H1 (cell line): ENCODE data around the gene AP3D1. TPM values are rescaled to one million over a fixed set of nuclear protein-coding genes. Genes with fewer than 3 reads are reported as not detected.
A peak's percentile ranks its signal among the peaks of the same experiment; 100 is the strongest.

Experiments used
- CTCF ChIA-PET: fragments of 300-600 bp; sonication (Branson Sonifier 250); formaldehyde crosslinking; loops from one replicate; lab custom pipeline; 2021; ENCODE audit not compliant: partially characterized antibody; lab: Charles Lee
- POLR2A ChIA-PET: fragments of 300-600 bp; sonication (Branson Sonifier 250); formaldehyde crosslinking; loops from one replicate; lab custom pipeline; 2021; ENCODE audit warnings: inconsistent platforms; ENCODE audit not compliant: partially characterized antibody; lab: Charles Lee
- DNase-seq, 2 experiments: peaks; one replicate each; pipeline versions ENCODE4 v3.0.0 to v3.0.0-alpha.2; 2010 to 2022; ENCODE audit warnings: low spot score in 2 of 2, low read depth in 1 of 2, mixed read lengths in 1 of 2
- FAIRE-seq: peaks from 2 replicates; lab custom pipeline; 2011; peaks lifted over from hg19 to GRCh38; lab: Jason Lieb, UNC
- H2AFZ ChIP-seq: 2 replicates; pipeline ENCODE4 v1.8.1; 2012; ENCODE audit warnings: low read length, inconsistent platforms
- H2AK5ac ChIP-seq: 2 replicates; pipeline ENCODE4 v1.6.1; 2013; ENCODE audit warnings: low read depth, low read length
- H2BK120ac ChIP-seq: replicated peaks from 2 replicates; pipeline ENCODE3; 2013; ENCODE audit warnings: low read depth, low read length, inconsistent platforms
- H2BK12ac ChIP-seq: 2 replicates; pipeline ENCODE4 v1.6.1; 2013; ENCODE audit warnings: low read depth, low read length
- H2BK15ac ChIP-seq: 2 replicates; pipeline ENCODE4 v1.6.1; 2013; ENCODE audit warnings: low read length
- H2BK20ac ChIP-seq: 2 replicates; pipeline ENCODE4 v1.6.1; 2013; ENCODE audit warnings: low read length
- H2BK5ac ChIP-seq: 2 replicates; pipeline ENCODE4 v1.6.1; 2013; ENCODE audit warnings: low read depth, low read length
- H3K14ac ChIP-seq: 2 replicates; pipeline ENCODE4 v1.6.1; 2013; ENCODE audit warnings: inconsistent platforms; ENCODE audit not compliant: insufficient read length
- H3K18ac ChIP-seq: 2 replicates; pipeline ENCODE4 v1.6.1; 2013; ENCODE audit warnings: low read length; ENCODE audit errors: extremely low read depth
- H3K23ac ChIP-seq: 2 replicates; pipeline ENCODE4 v1.6.1; 2013; ENCODE audit warnings: inconsistent platforms; ENCODE audit not compliant: insufficient read length
- H3K23me2 ChIP-seq: 2 replicates; pipeline ENCODE4 v1.6.1; 2013; ENCODE audit warnings: low read depth, low read length
- H3K27ac ChIP-seq: 2 replicates; pipeline ENCODE4 v1.6.1; 2011; ENCODE audit warnings: low read depth, low read length, inconsistent platforms
- H3K27me3 ChIP-seq, 4 experiments: replicated peaks in 1 of 4; 1 replicate in 1 of 4; 2 replicates in 3 of 4; pipeline versions ENCODE4 v1.6.1 to v1.8.1; 2011 to 2013; ENCODE audit warnings: low read length in 3 of 4, mild to moderate bottlenecking in 3 of 4, inconsistent platforms in 2 of 4, mixed read lengths in 2 of 4, moderate library complexity in 1 of 4; ENCODE audit not compliant: control insufficient read depth in 3 of 4, insufficient read depth in 3 of 4; ENCODE audit errors: extremely low read depth in 1 of 4
- H3K36me3 ChIP-seq, 4 experiments: 2 replicates each; pipeline versions ENCODE4 v1.6.1 to v1.8.1; 2011 to 2013; ENCODE audit warnings: mild to moderate bottlenecking in 4 of 4, low read length in 3 of 4, moderate library complexity in 2 of 4, control low read depth in 1 of 4, inconsistent platforms in 1 of 4; ENCODE audit not compliant: insufficient read depth in 4 of 4, control insufficient read depth in 2 of 4
- H3K4ac ChIP-seq: replicated peaks from 2 replicates; pipeline ENCODE3; 2013; ENCODE audit warnings: low read length, low read depth, mixed read lengths, inconsistent platforms; ENCODE audit not compliant: insufficient read length
- H3K4me1 ChIP-seq, 4 experiments: replicated peaks in 1 of 4; 1 replicate in 1 of 4; 2 replicates in 3 of 4; pipeline versions ENCODE4 v1.6.1 to v1.8.1; 2011 to 2013; ENCODE audit warnings: low read length in 3 of 4, inconsistent platforms in 2 of 4, mixed read lengths in 1 of 4; ENCODE audit not compliant: insufficient read depth in 4 of 4, control insufficient read depth in 3 of 4
- H3K4me2 ChIP-seq, 2 experiments: 2 replicates each; pipeline versions ENCODE4 v1.6.1 to v1.8.1; 2011 to 2013; ENCODE audit warnings: low read depth in 2 of 2, low read length in 2 of 2, control low read depth in 1 of 2, inconsistent platforms in 1 of 2, mild to moderate bottlenecking in 1 of 2; ENCODE audit not compliant: insufficient read depth in 1 of 2
- H3K4me3 ChIP-seq, 4 experiments: fragments of 200-600, 300-600 bp in 1 of 4; sonication (generic), shearing (Covaris generic), sonication (Bioruptor Twin) in 1 of 4; 2 replicates each; pipeline versions ENCODE4 v1.5.1 to v1.8.1; 2011 to 2016; ENCODE audit warnings: low read length in 4 of 4, low read depth in 3 of 4, control low read depth in 2 of 4, inconsistent platforms in 2 of 4, mild to moderate bottlenecking in 2 of 4, mixed read lengths in 1 of 4, moderate library complexity in 1 of 4; ENCODE audit not compliant: insufficient read depth in 2 of 4; ENCODE audit errors: extremely low read depth in 1 of 4
- H3K56ac ChIP-seq: replicated peaks from 2 replicates; pipeline ENCODE3; 2013; ENCODE audit warnings: low read depth, mild to moderate bottlenecking, mixed read lengths, low read length, inconsistent platforms; ENCODE audit not compliant: insufficient read length
- H3K79me1 ChIP-seq: 2 replicates; pipeline ENCODE4 v1.6.1; 2013; ENCODE audit warnings: low read depth, low read length, control low read depth
- H3K79me2 ChIP-seq, 2 experiments: 2 replicates each; pipeline versions ENCODE4 v1.6.1 to v1.8.1; 2012 to 2013; ENCODE audit warnings: low read length in 2 of 2, mild to moderate bottlenecking in 2 of 2, inconsistent platforms in 1 of 2; ENCODE audit not compliant: insufficient read depth in 2 of 2, control insufficient read depth in 1 of 2
- H3K9ac ChIP-seq, 4 experiments: replicated peaks in 1 of 4; 1 replicate in 1 of 4; 2 replicates in 3 of 4; pipeline versions ENCODE4 v1.6.1 to v1.8.1; 2011 to 2013; ENCODE audit warnings: low read depth in 3 of 4, low read length in 3 of 4, control low read depth in 2 of 4, mild to moderate bottlenecking in 2 of 4, moderate library complexity in 2 of 4, inconsistent platforms in 1 of 4; ENCODE audit errors: extremely low read depth in 1 of 4
- H3K9me3 ChIP-seq, 2 experiments: 2 replicates each; pipeline versions ENCODE4 v1.6.1 to v1.8.1; 2012 to 2013; ENCODE audit warnings: mild to moderate bottlenecking in 2 of 2, moderate library complexity in 2 of 2, control low read depth in 1 of 2, inconsistent platforms in 1 of 2, low read depth in 1 of 2, low read length in 1 of 2, mixed read lengths in 1 of 2; ENCODE audit not compliant: insufficient read depth in 2 of 2
- H4K20me1 ChIP-seq, 2 experiments: replicated peaks in 1 of 2; 2 replicates each; pipeline versions ENCODE3 to v1.8.1; 2011 to 2013; ENCODE audit warnings: inconsistent platforms in 2 of 2, low read length in 2 of 2, mild to moderate bottlenecking in 1 of 2; ENCODE audit not compliant: insufficient read depth in 2 of 2, control insufficient read depth in 1 of 2
- H4K5ac ChIP-seq: 2 replicates; pipeline ENCODE4 v1.6.1; 2013; ENCODE audit warnings: low read length, low read depth, mixed read lengths, inconsistent platforms; ENCODE audit not compliant: insufficient read length
- H4K8ac ChIP-seq: 2 replicates; pipeline ENCODE4 v1.8.0; 2013; ENCODE audit warnings: mild to moderate bottlenecking, moderate library complexity, low read length, inconsistent platforms; ENCODE audit not compliant: insufficient read depth; ENCODE audit errors: extremely low read depth
- H4K91ac ChIP-seq: replicated peaks from 2 replicates; pipeline ENCODE3; 2013; ENCODE audit warnings: low read length, mixed read lengths, inconsistent platforms; ENCODE audit not compliant: insufficient read length
- CEBPB ChIP-seq: IDR thresholded peaks from 2 replicates; pipeline ENCODE4 v1.6.1; 2012; ENCODE audit warnings: low read depth, low read length
- CHD1 ChIP-seq: IDR thresholded peaks from 2 replicates; pipeline ENCODE4 v1.6.1; 2012; ENCODE audit warnings: low read depth, low read length, improper control_type of control experiment
- CHD2 ChIP-seq: IDR thresholded peaks from 2 replicates; pipeline ENCODE4 v1.6.1; 2012; ENCODE audit warnings: low read length, improper control_type of control experiment
- CREB1 ChIP-seq: IDR thresholded peaks from 2 replicates; pipeline ENCODE4 v1.6.1; 2012; ENCODE audit warnings: inconsistent platforms
- CTBP2 ChIP-seq: IDR thresholded peaks from 2 replicates; pipeline ENCODE4 v1.7.0; 2011; ENCODE audit warnings: borderline replicate concordance, mild to moderate bottlenecking, moderate library complexity, mixed read lengths, low read length; ENCODE audit not compliant: insufficient read depth, insufficient read length
- CTCF ChIP-seq, 3 experiments: IDR thresholded peaks; 1 replicate in 2 of 3; 2 replicates in 1 of 3; pipeline versions ENCODE4 v1.5.1 to v1.6.1; 2011; ENCODE audit warnings: low read length in 3 of 3, mild to moderate bottlenecking in 3 of 3, inconsistent platforms in 2 of 3, low read depth in 1 of 3, moderate library complexity in 1 of 3; ENCODE audit not compliant: insufficient read depth in 1 of 3; ENCODE audit errors: control extremely low read depth in 1 of 3
- JUN ChIP-seq: IDR thresholded peaks from 2 replicates; pipeline ENCODE4 v1.6.1; 2011; ENCODE audit warnings: low read depth, mild to moderate bottlenecking, improper control_type of control experiment, low read length
- RFX5 ChIP-seq: IDR thresholded peaks from 2 replicates; pipeline ENCODE4 v1.6.1; 2011; ENCODE audit warnings: low read depth, low read length, improper control_type of control experiment, borderline replicate concordance
- SIRT6 ChIP-seq: IDR thresholded peaks from one replicate; pipeline ENCODE4 v1.7.1; 2012; ENCODE audit warnings: low read length, inconsistent platforms
- SP4 ChIP-seq: IDR thresholded peaks from 2 replicates; pipeline ENCODE4 v1.6.1; 2012; ENCODE audit warnings: low read length, inconsistent platforms
- WGBS, 2 experiments: shearing (Covaris generic) in 1 of 2; methylation state at CpG; one replicate each; pipeline versions ENCODE4 v1.1.6 to v1.1.7; 2013 to 2015; ENCODE audit warnings: low lambda C conversion rate in 2 of 2, mixed read lengths in 2 of 2, inconsistent platforms in 1 of 2, low coverage in 1 of 2, missing lambda C conversion rate in 1 of 2; ENCODE audit not compliant: insufficient replicate concordance in 2 of 2, insufficient coverage in 1 of 2, insufficient read length in 1 of 2; ENCODE audit errors: extremely low coverage in 1 of 2, missing lambda C conversion rate in 1 of 2; 5-methylcytosine and 5-hydroxymethylcytosine counted together
- polyA plus RNA-seq, 7 experiments: library from polyadenylated mRNA; depleted of rRNA in 3 of 7; stranded (reverse) in 5 of 7; unstranded in 2 of 7; fragments of >200 nt in 5 of 7; fragments of 200-250 nt in 2 of 7; gene quantifications; 1 replicate in 5 of 7; 2 replicates in 1 of 7; 4 replicates in 1 of 7; pipeline versions ENCODE4 v1.2.1 to v1.2.3, GENCODE V29; 2011 to 2013; ENCODE audit warnings: missing spikeins in 2 of 7, mixed read lengths in 2 of 7
- total RNA-seq: library from RNA; stranded (reverse); fragmentation: NEBNext Ultra II Directional; extraction: Animal tissue kit (Norgen Biotek cat#: 25700); gene quantifications from 2 replicates; pipeline ENCODE4 v1.2.1, GENCODE V29; 2021

The AP3D1 gene
- total and polyA plus RNA-seq, 2 of the 8 experiments (the other 6 are each of a cell fraction or from before 2014, with no cell fraction given): 161 to 174 TPM

GRCh38 chr19:2109046-2109864, 42.1 kb downstream of the AP3D1 start:
- H3K56ac ChIP-seq: no peak overlapping the region
- H4K5ac ChIP-seq: no peak overlapping the region
- H3K4me2 ChIP-seq: no peak overlapping the region
- no peak overlapping the region for H3K4ac ChIP-seq
- no peaks in the 10 kb centered on the region for H3K4me1 ChIP-seq
- H3K23me2 ChIP-seq: peaks cover under 1% of the 10 kb centered on the region; the same call in 1 of the 2 replicates
- no peak overlapping the region for H2BK120ac ChIP-seq
- DNase-seq (no peak), FAIRE-seq (no peak)
- peaks cover 47 to 95% (median 81%) of the 10 kb centered on the region in 4 experiments for H3K36me3 ChIP-seq
- peaks cover 3% of the 10 kb centered on the region for H3K79me1 ChIP-seq
- H3K23ac ChIP-seq: no peak overlapping the region
- H2BK20ac ChIP-seq: no peak overlapping the region
- H2AK5ac ChIP-seq: no peak overlapping the region
- 95% methylated on average over 29 of the region's 31 CpGs; no CpG with 5 or more reads in 1 of the 2 experiments for WGBS, 2 experiments
- H3K27ac ChIP-seq: no peak overlapping the region
- H3K18ac ChIP-seq: no peak overlapping the region
- H3K9ac ChIP-seq: no peak overlapping the region
- H2BK5ac ChIP-seq: no peak overlapping the region
- H4K8ac ChIP-seq: peak overlapping the region; percentile 44; the same call in 1 of the 2 replicates
- H4K91ac ChIP-seq: no peak overlapping the region
- no peak overlapping the region for H3K14ac ChIP-seq
- H3K27me3 ChIP-seq: no peaks in the 10 kb centered on the region
- peaks cover 0 to 11% of the 10 kb centered on the region in 2 experiments; a peak in 1 of 4 replicates for H3K79me2 ChIP-seq
- H4K20me1 ChIP-seq: peaks cover 4 to 11% of the 10 kb centered on the region in 2 experiments
- no peak overlapping the region for H2BK15ac ChIP-seq
- ChIA-PET POLR2A (interaction anchor here (0.6 to 1.6 kb wide), 5 partner anchors 14 to 157 kb away, joined by 3 to 5 read pairs (median 5); partner anchors contain the start of gene MKNK2), CTCF (interaction anchor here (1.1 to 1.6 kb wide), 8 partner anchors 11 to 176 kb away, joined by 3 to 8 read pairs (median 3); partner anchors contain the start of gene IZUMO4)
- no peak overlapping the region for H3K4me3 ChIP-seq
- H2AFZ ChIP-seq: no peak overlapping the region
- peaks cover 8 to 9% of the 10 kb centered on the region in 2 experiments; a peak in 3 of 4 replicates for H3K9me3 ChIP-seq
- H2BK12ac ChIP-seq: no peak overlapping the region
- TF ChIP-seq RFX5 (no peak), CEBPB (no peak), CREB1 (no peak), CTBP2 (no peak), SIRT6 (no peak), JUN (no peak), CTCF (IDR thresholded peaks at IDR 0.05; ENCODE audit: control extremely low read depth in 1 of 3, insufficient read depth in 1 of 3, low read depth in 1 of 3, low read length in 3 of 3) (no peak), CHD1 (no peak), SP4 (no peak), CHD2 (no peak)
